ENCODE data around the gene HLA-DPB1.
"Not testable (repeated sequence)": the region's sequence is repeated elsewhere in the genome, so short reads cannot be mapped to it uniquely, and the experiment has no call there.

Gene HLA-DPB1

GRCh38 chr6:33075568-33076405 is at the start of gene HLA-DPB1:
Gene HLA-DPB1 (plus strand): TSS chr6:33075990. CDS start chr6:33076042, 52 bp downstream.
- in situ Hi-C loops (cut with HindIII; ENCODE audit: low sequenced_read_pairs), result no loop called here

- in situ Hi-C loops (cut with HindIII; ENCODE audit: low sequenced_read_pairs), result no loop called here
These were observed 47.5 kb upstream of the HLA-DPB1 start for GRCh38 chr6:33028220-33028849.

- in situ Hi-C loops (cut with HindIII; ENCODE audit: low sequenced_read_pairs), result no loop called here
These were observed 46.2 kb upstream of the HLA-DPB1 start for GRCh38 chr6:33029328-33030184.

- in situ Hi-C loops (cut with HindIII; ENCODE audit: low sequenced_read_pairs), result no loop called here
These were observed 45.5 kb upstream of the HLA-DPB1 start for GRCh38 chr6:33030245-33030644.

- in situ Hi-C loops (cut with HindIII; ENCODE audit: low sequenced_read_pairs), result no loop called here
These were observed 41.2 kb upstream of the HLA-DPB1 start for GRCh38 chr6:33034554-33034953.

- in situ Hi-C loops (cut with HindIII; ENCODE audit: low sequenced_read_pairs), result no loop called here
These were observed 39.3 kb upstream of the HLA-DPB1 start for GRCh38 chr6:33036535-33036934.

- in situ Hi-C loops (cut with HindIII; ENCODE audit: low sequenced_read_pairs), result no loop called here
These were observed 35.6 kb upstream of the HLA-DPB1 start for GRCh38 chr6:33040157-33040556.

GRCh38 chr6:33049323-33050013 is 26.3 kb upstream of the HLA-DPB1 start:
- in situ Hi-C loops (cut with HindIII; ENCODE audit: low sequenced_read_pairs), result no loop called here

GRCh38 chr6:33050014-33050810 is 25.6 kb upstream of the HLA-DPB1 start:
- in situ Hi-C loops (cut with HindIII; ENCODE audit: low sequenced_read_pairs), result no loop called here

GRCh38 chr6:33052627-33053026 is 23.2 kb upstream of the HLA-DPB1 start:
- in situ Hi-C loops (cut with HindIII; ENCODE audit: low sequenced_read_pairs), result no loop called here

GRCh38 chr6:33053230-33053629 is 22.6 kb upstream of the HLA-DPB1 start:
- in situ Hi-C loops (cut with HindIII; ENCODE audit: low sequenced_read_pairs), result no loop called here

- in situ Hi-C loops (cut with HindIII; ENCODE audit: low sequenced_read_pairs), result no loop called here
These were observed 18.3 kb upstream of the HLA-DPB1 start for GRCh38 chr6:33057222-33058150.

- in situ Hi-C loops (cut with HindIII; ENCODE audit: low sequenced_read_pairs), result no loop called here
These were observed 13.8 kb upstream of the HLA-DPB1 start for GRCh38 chr6:33061987-33062386.

GRCh38 chr6:33063435-33063834 is 12.4 kb upstream of the HLA-DPB1 start:
- in situ Hi-C loops (cut with HindIII; ENCODE audit: low sequenced_read_pairs), result not testable (repeated sequence)

- in situ Hi-C loops (cut with HindIII; ENCODE audit: low sequenced_read_pairs), result no loop called here
These were observed 11.1 kb upstream of the HLA-DPB1 start for GRCh38 chr6:33064723-33065122.

- in situ Hi-C loops (cut with HindIII; ENCODE audit: low sequenced_read_pairs), result no loop called here
These were observed 10.5 kb upstream of the HLA-DPB1 start for GRCh38 chr6:33065312-33065711.

GRCh38 chr6:33066917-33067521 is 8.8 kb upstream of the HLA-DPB1 start:
- in situ Hi-C loops (cut with HindIII; ENCODE audit: low sequenced_read_pairs), result no loop called here

- in situ Hi-C loops (cut with HindIII; ENCODE audit: low sequenced_read_pairs), result no loop called here
These were observed 6.6 kb upstream of the HLA-DPB1 start for GRCh38 chr6:33069021-33069738.
